HL-60/S4 treated with phorbol 12-myristate 13-acetate at 8.2 ng/mL for 4 days and 3 days (cell line): ENCODE results near the gene RALB.
"Not testable (repeated sequence)": the region's sequence is repeated elsewhere in the genome, so short reads cannot be mapped to it uniquely, and the experiment has no call there.

Source experiments
- in situ Hi-C: fragments of 300-500 bp; cut with MboI; formaldehyde crosslinking; loops from 2 replicates; pipeline ENCODE4 v1.15.0; 2022; ENCODE audit warnings: low sequenced_read_pairs

The RALB gene

GRCh38 chr2:120313695-120314615 lies 61.3 kb downstream of the RALB start:
- in situ Hi-C loops, result no loop called here

GRCh38 chr2:120314690-120315366 lies 62.2 kb downstream of the RALB start:
- in situ Hi-C loops, result no loop called here

- in situ Hi-C loops, result no loop called here
Observed at GRCh38 chr2:120315367-120316033, 62.8 kb downstream of the RALB start.

- in situ Hi-C loops, result no loop called here
Observed at GRCh38 chr2:120316071-120316470, 63.4 kb downstream of the RALB start.

- in situ Hi-C loops, result no loop called here
Observed at GRCh38 chr2:120316528-120317179, 64.0 kb downstream of the RALB start.

GRCh38 chr2:120317180-120317533 lies 64.5 kb downstream of the RALB start:
- in situ Hi-C loops, result no loop called here

- in situ Hi-C loops, result no loop called here
Observed at GRCh38 chr2:120317916-120318315, 65.3 kb downstream of the RALB start.

GRCh38 chr2:120318626-120319025 lies 66.0 kb downstream of the RALB start:
- in situ Hi-C loops, result no loop called here

GRCh38 chr2:120319123-120319522 lies 66.5 kb downstream of the RALB start:
- in situ Hi-C loops, result no loop called here

GRCh38 chr2:120319686-120320317 lies 67.2 kb downstream of the RALB start:
- in situ Hi-C loops, result no loop called here

GRCh38 chr2:120320318-120320851 lies 67.7 kb downstream of the RALB start:
- in situ Hi-C loops, result no loop called here

- in situ Hi-C loops, result not testable (repeated sequence)
Observed at GRCh38 chr2:120320887-120321556, 68.4 kb downstream of the RALB start.

- in situ Hi-C loops, result no loop called here
Observed at GRCh38 chr2:120321721-120322284, 69.2 kb downstream of the RALB start.

- in situ Hi-C loops, result no loop called here
Observed at GRCh38 chr2:120322329-120322728, 69.7 kb downstream of the RALB start.

- in situ Hi-C loops, result no loop called here
Observed at GRCh38 chr2:120323214-120323613, 70.6 kb downstream of the RALB start.

GRCh38 chr2:120323807-120324399 lies 71.3 kb downstream of the RALB start:
- in situ Hi-C loops, result no loop called here

- in situ Hi-C loops, result no loop called here
Observed at GRCh38 chr2:120324933-120325332, 72.3 kb downstream of the RALB start.

GRCh38 chr2:120326066-120326465 lies 73.4 kb downstream of the RALB start:
- in situ Hi-C loops, result no loop called here
